ENCODE results near the gene RUSC1. TPM values are rescaled to one million over a fixed set of nuclear protein-coding genes. Genes with fewer than 3 reads are reported as not detected.
A peak's percentile ranks its signal among the peaks of the same experiment; 100 is the strongest.

RUSC1 gene
- total RNA-seq, result 10 to 100 TPM in 1 of 6 experiments, 1 to 10 TPM in 5; 4.6 to 12.7 (median 7.6) TPM
- long read RNA-seq, partial matches to known transcripts, result 0 of 3 reads
- long read RNA-seq, other reads (novel, unspliced or antisense), result 0 of 3 reads

GRCh38 chr1:155320661-155321617 is at the start of gene RUSC1:
Gene RUSC1 (plus strand): TSS chr1:155320894. CDS start chr1:155321774, 880 bp downstream.
- ATAC-seq (no peak), DNase-seq (peak; percentile 66 to 75 (median 67))
- Histone ChIP-seq H3K4me1 (peaks cover 0 to 19% (median 1%) of the 10 kb centered on the region in 4 donors), H3K27ac (peak within 1 kb of the TSS in 1 of 3 donors; percentile 29), H3K36me3 (peaks cover 0 to 21% (median 0%) of the 10 kb centered on the region in 4 donors), H3K4me3 (peak within 1 kb of the TSS; percentile 25 to 39 (median 36)), H3K27me3 (no peaks in the 10 kb centered on the region), H3K9me3 (no peaks in the 10 kb centered on the region)
- TF ChIP-seq, protein P1, sequence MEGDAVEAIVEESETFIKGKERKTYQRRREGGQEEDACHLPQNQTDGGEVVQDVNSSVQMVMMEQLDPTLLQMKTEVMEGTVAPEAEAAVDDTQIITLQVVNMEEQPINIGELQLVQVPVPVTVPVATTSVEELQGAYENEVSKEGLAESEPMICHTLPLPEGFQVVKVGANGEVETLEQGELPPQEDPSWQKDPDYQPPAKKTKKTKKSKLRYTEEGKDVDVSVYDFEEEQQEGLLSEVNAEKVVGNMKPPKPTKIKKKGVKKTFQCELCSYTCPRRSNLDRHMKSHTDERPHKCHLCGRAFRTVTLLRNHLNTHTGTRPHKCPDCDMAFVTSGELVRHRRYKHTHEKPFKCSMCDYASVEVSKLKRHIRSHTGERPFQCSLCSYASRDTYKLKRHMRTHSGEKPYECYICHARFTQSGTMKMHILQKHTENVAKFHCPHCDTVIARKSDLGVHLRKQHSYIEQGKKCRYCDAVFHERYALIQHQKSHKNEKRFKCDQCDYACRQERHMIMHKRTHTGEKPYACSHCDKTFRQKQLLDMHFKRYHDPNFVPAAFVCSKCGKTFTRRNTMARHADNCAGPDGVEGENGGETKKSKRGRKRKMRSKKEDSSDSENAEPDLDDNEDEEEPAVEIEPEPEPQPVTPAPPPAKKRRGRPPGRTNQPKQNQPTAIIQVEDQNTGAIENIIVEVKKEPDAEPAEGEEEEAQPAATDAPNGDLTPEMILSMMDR (IDR thresholded peaks at IDR 0.05), result no peak
- no peak for TF ChIP-seq POLR2A (IDR thresholded peaks at IDR 0.05)
- intact Hi-C loops (cut with DNase I), result loop anchor here (5.0 kb wide), 1 partner anchor 44 kb away; the partner anchor contains the start of gene HCN3 (in 2 of the 2)
- WGBS (ENCODE audit: insufficient coverage, low coverage, low lambda C conversion rate, missing lambda C conversion rate), result 27% methylated on average over 25 of the region's 51 CpGs

GRCh38 chr1:155272466-155273342 is 48.0 kb upstream of the RUSC1 start:
- 6% methylated on average over 34 of the region's 44 CpGs for WGBS (ENCODE audit: insufficient coverage, low coverage, low lambda C conversion rate, missing lambda C conversion rate)
- DNase-seq, result no peak
- peak overlapping the region; percentile 63 to 84 (median 79) for H3K27ac ChIP-seq
- H3K4me1 ChIP-seq, result peaks cover 0 to 12% (median 4%) of the 10 kb centered on the region in 4 donors
- peak overlapping the region; percentile 59 to 80 (median 79) for H3K4me3 ChIP-seq
- peak; percentile 24 to 38 (median 32) for ATAC-seq
- no peaks in the 10 kb centered on the region for H3K9me3 ChIP-seq
- no peak for TF ChIP-seq POLR2A (IDR thresholded peaks at IDR 0.05)
- H3K36me3 ChIP-seq, result peaks cover 9 to 33% (median 23%) of the 10 kb centered on the region in 4 donors
- intact Hi-C loops (cut with DNase I), result no loop called here
- H3K27me3 ChIP-seq, result no peaks in the 10 kb centered on the region

GRCh38 chr1:155273343-155274245 is 47.1 kb upstream of the RUSC1 start, which contains the start of gene CLK2:
Gene CLK2 (minus strand): TSS chr1:155273504. CDS start chr1:155270977, 2,527 bp downstream.
- peak; percentile 84 to 89 (median 88) for ATAC-seq
- peak; percentile 98 for DNase-seq
- intact Hi-C loops (cut with DNase I), result no loop called here
- Histone ChIP-seq H3K4me3 (peak within 1 kb of the TSS; percentile 59 to 80 (median 79)), H3K36me3 (peaks cover 6 to 24% (median 16%) of the 10 kb centered on the region in 4 donors), H3K27ac (peak within 1 kb of the TSS; percentile 63 to 84 (median 79)), H3K27me3 (no peaks in the 10 kb centered on the region), H3K9me3 (no peaks in the 10 kb centered on the region), H3K4me1 (peaks cover 0 to 12% (median 4%) of the 10 kb centered on the region in 4 donors)
- 15% methylated on average over 26 of the region's 61 CpGs for WGBS (ENCODE audit: insufficient coverage, low coverage, low lambda C conversion rate, missing lambda C conversion rate)
- TF ChIP-seq, protein P1 (IDR thresholded peaks at IDR 0.05), result no peak
- peak; percentile 79 for TF ChIP-seq POLR2A (IDR thresholded peaks at IDR 0.05)

Measured in right lobe of liver (tissue), 6 donors.